GM11168 (cell line): Measurements from ENCODE around the gene UAP1.

Experiments used
- in situ Hi-C: fragments of 300-500 bp; cut with MboI; formaldehyde crosslinking; loops from one replicate; pipeline ENCODE4 v1.12.0; 2022; ENCODE audit warnings: low sequenced_read_pairs; ENCODE audit not compliant: unreplicated experiment

The UAP1 gene

DNA sequence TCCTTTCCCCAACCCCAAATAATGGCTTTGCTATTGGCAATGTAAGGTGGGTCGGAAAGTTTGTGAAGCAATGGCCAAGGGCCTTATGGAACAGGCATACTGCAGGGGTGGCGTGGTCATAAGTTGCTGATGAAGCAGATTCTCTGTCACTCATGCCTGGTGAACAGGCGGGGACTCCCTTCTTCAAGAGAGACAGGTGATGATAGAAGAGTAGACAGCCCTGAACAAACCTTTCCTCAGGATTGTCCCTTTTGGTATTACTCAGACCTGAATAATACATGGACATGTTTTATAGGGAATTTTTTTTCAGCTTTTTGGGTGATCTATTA lies 83.4 kb downstream of the UAP1 start:
- in situ Hi-C loops = loop anchor here (25.0 kb wide), 1 partner anchor 142 kb away; the partner anchor contains the start of gene HSD17B7

DNA sequence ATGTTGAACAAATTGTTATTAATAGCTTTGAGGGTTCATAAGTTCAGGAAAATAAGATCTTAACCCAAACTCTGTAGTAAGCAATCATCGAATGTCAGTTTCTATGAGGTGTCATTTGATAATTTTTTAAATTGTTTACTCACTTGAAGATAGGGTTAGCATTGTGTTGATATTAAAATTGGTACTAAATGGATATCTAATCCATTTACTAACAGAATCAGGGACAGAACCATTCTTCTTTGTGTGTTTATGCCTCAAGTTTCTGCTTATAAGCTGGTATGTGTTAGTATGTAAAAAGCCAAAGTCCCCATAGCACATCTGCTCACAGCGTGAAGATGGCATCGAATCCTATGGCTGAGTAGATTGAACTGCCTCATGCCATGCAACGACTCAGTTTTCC lies 84.1 kb downstream of the UAP1 start:
- in situ Hi-C loops = loop anchor here (25.0 kb wide), 1 partner anchor 142 kb away; the partner anchor contains the start of gene HSD17B7

DNA sequence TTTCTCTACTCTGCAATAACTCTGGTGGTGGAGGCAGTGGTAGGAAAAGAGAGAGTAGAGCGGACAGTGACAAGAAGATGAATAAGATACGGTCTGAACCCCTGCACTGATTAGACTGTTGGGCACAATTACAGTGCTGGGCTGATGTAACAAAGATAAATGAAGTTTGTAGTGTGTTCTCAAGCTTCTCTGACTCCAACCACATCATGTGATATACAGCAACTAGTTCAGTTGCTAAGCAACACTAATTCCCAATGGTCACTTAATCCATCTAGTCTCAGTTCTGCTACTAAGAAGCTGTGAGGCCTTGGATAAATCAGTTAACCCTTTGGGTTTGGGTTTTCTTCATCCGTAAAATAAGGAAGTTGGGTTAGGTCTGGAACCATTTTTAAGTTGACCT lies 88.1 kb downstream of the UAP1 start:
- in situ Hi-C loops = loop anchor here (25.0 kb wide), 1 partner anchor 138 kb away; the partner anchor contains the start of gene HSD17B7
